MM.1S (cell line): Measurements from ENCODE around the gene PAX9.

ENCODE experiments used
- CTCF ChIP-seq: fragments of 300-600 bp; sonication (generic); IDR thresholded peaks from 2 replicates; pipeline ENCODE4 v1.5.1; 2016; ENCODE audit warnings: antibody characterized with exemption, low read length, mixed read lengths
- EZH2 ChIP-seq: fragments of 300-600 bp; sonication (generic); optimal IDR thresholded peaks from 2 replicates; pipeline ENCODE3; 2017; ENCODE audit warnings: low read depth, mild to moderate bottlenecking, antibody characterized with exemption, low read length, mixed read lengths

GRCh38 chr14:36663404-36664321 is 2.0 kb downstream of the PAX9 start:
- TF ChIP-seq CTCF (no peak), EZH2 (no peak)
